HG02798 (cell line): ENCODE measurements around the gene MGRN1.

ENCODE experiments used
- ATAC-seq: cut with Tn5 transposase; IDR thresholded peaks from one replicate; pipeline ENCODE4 v1.9.1; 2021; ENCODE audit warnings: mild to moderate bottlenecking; ENCODE audit not compliant: unreplicated experiment, poor library complexity

MGRN1 gene

GRCh38 chr16:4667203-4667963, 42.8 kb downstream of the MGRN1 start:
- no peak for ATAC-seq

- ATAC-seq, result no peak
Observed at GRCh38 chr16:4668313-4668960, 43.8 kb downstream of the MGRN1 start.

- ATAC-seq, result no peak
Observed at GRCh38 chr16:4673387-4674046, 48.9 kb downstream of the MGRN1 start.

GRCh38 chr16:4674926-4675530, 50.4 kb downstream of the MGRN1 start:
- ATAC-seq, result no peak

GRCh38 chr16:4675864-4676786, 51.5 kb downstream of the MGRN1 start:
- ATAC-seq, result no peak

GRCh38 chr16:4676831-4677230, 52.2 kb downstream of the MGRN1 start:
- ATAC-seq, result no peak

- no peak for ATAC-seq
Observed at GRCh38 chr16:4677390-4677789, 52.8 kb downstream of the MGRN1 start.

GRCh38 chr16:4677994-4678393, 53.4 kb downstream of the MGRN1 start:
- no peak for ATAC-seq

- ATAC-seq, result no peak
Observed at GRCh38 chr16:4678596-4678995, 54.0 kb downstream of the MGRN1 start.

GRCh38 chr16:4679156-4679849, 54.7 kb downstream of the MGRN1 start:
- no peak for ATAC-seq

GRCh38 chr16:4679850-4680636, 55.4 kb downstream of the MGRN1 start:
- no peak for ATAC-seq

- ATAC-seq, result no peak
Observed at GRCh38 chr16:4680673-4681470, 56.2 kb downstream of the MGRN1 start.

GRCh38 chr16:4681471-4682083, 57.0 kb downstream of the MGRN1 start:
- no peak for ATAC-seq

GRCh38 chr16:4682084-4682591, 57.5 kb downstream of the MGRN1 start:
- ATAC-seq, result no peak

GRCh38 chr16:4682616-4683254, 58.1 kb downstream of the MGRN1 start:
- no peak for ATAC-seq

- no peak for ATAC-seq
Observed at GRCh38 chr16:4683255-4684057, 58.8 kb downstream of the MGRN1 start.
